Activated CD4-positive, alpha-beta T cell treated with anti-CD3 and anti-CD28 coated beads for 36 hours (primary cell): ENCODE data around the gene NSUN2. TPM values are rescaled to one million over a fixed set of nuclear protein-coding genes. Genes with fewer than 3 reads are reported as not detected.
"Not testable (repeated sequence)": the region's sequence is repeated elsewhere in the genome, so short reads cannot be mapped to it uniquely, and the experiment has no call there.

Experiments used
- ATAC-seq: fragments of 200-7000 bp; cut with Tn5 transposase; one replicate; pipeline ENCODE4 v1.10.0; 2021; ENCODE audit warnings: mild to moderate bottlenecking, moderate library complexity
- CTCF ChIA-PET: fragments of 350-600 bp; sonication (Branson Sonifier 250); formaldehyde crosslinking; loops from one replicate; lab custom pipeline; 2021; ENCODE audit warnings: antibody characterized with exemption; lab: Charles Lee
- POLR2A ChIA-PET: fragments of 350-600 bp; sonication (Branson Sonifier 250); formaldehyde crosslinking; loops from one replicate; lab custom pipeline; 2021; ENCODE audit warnings: antibody characterized with exemption, inconsistent platforms; lab: Charles Lee
- DNase-seq: peaks from one replicate; pipeline ENCODE4 v3.0.0-alpha.2; 2020
- H3K27ac Mint-ChIP-seq: one replicate; pipeline ENCODE4 v1.8.0; 2021; ENCODE audit warnings: mixed read lengths
- H3K27me3 Mint-ChIP-seq: one replicate; pipeline ENCODE4 v1.8.0; 2021; ENCODE audit warnings: mixed read lengths
- H3K36me3 Mint-ChIP-seq: one replicate; pipeline ENCODE4 v1.8.0; 2021; ENCODE audit warnings: low read depth, mixed read lengths
- H3K4me1 Mint-ChIP-seq: one replicate; pipeline ENCODE4 v1.8.0; 2021; ENCODE audit warnings: mixed read lengths
- H3K4me3 Mint-ChIP-seq: one replicate; pipeline ENCODE4 v1.8.0; 2021; ENCODE audit warnings: mild to moderate bottlenecking, moderate library complexity, mixed read lengths
- H3K9me3 Mint-ChIP-seq: one replicate; pipeline ENCODE4 v1.8.0; 2021; ENCODE audit warnings: low read depth, mixed read lengths
- intact Hi-C, 2 experiments: fragments of 100-400 bp; cut with DNase I in 1 of 2; cut with micrococcal nuclease in 1 of 2; formaldehyde crosslinking; loops; one replicate each; pipeline versions ENCODE4 v1.14.2 to v1.15.1; 2022 to 2024; cut with DNase I, micrococcal nuclease
- total RNA-seq, 2 experiments: library from RNA; stranded (reverse); gene quantifications; one replicate each; pipeline ENCODE4 v1.2.3, GENCODE V29; 2021

The NSUN2 gene
- total RNA-seq, 2 experiments from 2014 or later: 91.1 to 97.1 TPM

DNA sequence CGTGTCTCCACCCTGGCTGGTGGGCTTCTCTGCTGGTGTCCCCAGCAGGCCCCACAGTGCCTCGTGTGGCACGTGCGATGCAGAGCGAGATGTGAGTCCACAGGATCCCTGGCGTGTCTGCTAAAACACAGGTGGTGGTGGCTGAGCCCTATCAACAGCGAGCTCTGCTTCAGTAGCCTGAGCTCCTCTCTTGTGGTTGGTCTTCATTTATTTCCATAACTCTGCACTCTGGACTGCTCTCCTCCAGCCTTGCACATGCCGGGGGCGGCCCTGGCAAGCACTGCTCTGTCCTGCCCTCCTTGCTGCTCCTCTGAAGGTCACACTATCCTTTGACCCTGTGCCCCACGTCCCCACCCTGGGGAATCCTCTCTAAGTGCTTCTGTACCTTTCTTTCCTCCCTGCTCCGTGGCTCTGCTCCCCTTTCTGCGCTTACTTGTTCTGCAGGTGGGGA, 59.2 kb downstream of the NSUN2 start:
- H3K4me1 Mint-ChIP-seq: no peaks in the 10 kb centered on the region
- H3K36me3 Mint-ChIP-seq: no peaks in the 10 kb centered on the region
- POLR2A ChIA-PET: no interaction called here
- peaks cover 19% of the 10 kb centered on the region for H3K27me3 Mint-ChIP-seq
- no peak overlapping the region for H3K27ac Mint-ChIP-seq
- no peaks in the 10 kb centered on the region for H3K9me3 Mint-ChIP-seq
- H3K4me3 Mint-ChIP-seq: no peak overlapping the region
- CTCF ChIA-PET: interaction anchor here (0.7 kb wide), 1 partner anchor 35 kb away, joined by 3 read pairs; no protein-coding TSS in a partner anchor
- no peak for DNase-seq
- ATAC-seq: no peak
- intact Hi-C loops: no loop called here

DNA sequence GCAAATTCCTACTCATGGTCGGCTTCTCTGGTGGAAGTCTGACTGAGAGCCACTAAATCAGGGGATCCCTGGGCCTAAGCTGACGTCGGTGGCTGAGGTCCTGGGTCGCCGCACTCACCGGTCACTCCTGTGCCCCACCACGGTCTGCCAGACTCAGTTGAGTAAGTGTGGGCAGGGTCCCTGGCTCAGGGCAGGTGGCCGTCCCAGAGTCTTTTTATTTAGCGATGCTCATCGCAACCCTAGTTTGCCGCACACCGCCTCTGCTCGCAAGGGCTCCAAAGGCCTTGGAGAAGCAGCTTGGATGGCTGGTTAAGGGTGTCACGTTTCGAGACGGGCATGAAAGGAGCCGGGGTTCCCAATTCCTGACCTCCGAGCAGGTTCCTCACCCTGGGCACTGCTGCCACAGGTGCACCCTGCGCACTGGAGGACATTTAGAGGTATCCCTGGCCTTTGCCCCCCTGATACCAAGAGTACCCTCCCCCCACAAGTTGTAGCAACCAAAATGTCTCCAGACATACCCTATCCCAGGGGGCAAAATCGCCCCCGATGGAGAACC, 59.9 kb downstream of the NSUN2 start:
- CTCF ChIA-PET: no interaction called here
- no peak for DNase-seq
- intact Hi-C loops: no loop called here

GRCh38 chr5:6572086-6572824, 60.6 kb downstream of the NSUN2 start:
- Mint-ChIP-seq H3K4me1 (no peaks in the 10 kb centered on the region), H3K4me3 (no peak overlapping the region), H3K27ac (no peak overlapping the region), H3K36me3 (no peaks in the 10 kb centered on the region), H3K27me3 (peaks cover 16% of the 10 kb centered on the region), H3K9me3 (no peaks in the 10 kb centered on the region)
- DNase-seq (no peak), ATAC-seq (no peak)
- POLR2A ChIA-PET: no interaction called here
- intact Hi-C loops: no loop called here
- CTCF ChIA-PET: interaction anchor here (0.6 kb wide), 1 partner anchor 10 kb away, joined by 4 read pairs; no protein-coding TSS in a partner anchor

More for the DNA sequence above, 59.9 kb downstream of the NSUN2 start:
- no peak overlapping the region for H3K4me3 Mint-ChIP-seq
- ATAC-seq: no peak
- H3K9me3 Mint-ChIP-seq: no peaks in the 10 kb centered on the region
- no peaks in the 10 kb centered on the region for H3K36me3 Mint-ChIP-seq
- POLR2A ChIA-PET: no interaction called here
- H3K4me1 Mint-ChIP-seq: no peaks in the 10 kb centered on the region
- peaks cover 16% of the 10 kb centered on the region for H3K27me3 Mint-ChIP-seq
- H3K27ac Mint-ChIP-seq: no peak overlapping the region

GRCh38 chr5:6571607-6572006, 61.2 kb downstream of the NSUN2 start:
- H3K4me1 Mint-ChIP-seq, H3K27ac Mint-ChIP-seq, DNase-seq, H3K4me3 Mint-ChIP-seq, H3K9me3 Mint-ChIP-seq, intact Hi-C loops, ATAC-seq, POLR2A ChIA-PET, H3K36me3 Mint-ChIP-seq: not testable (repeated sequence)
- CTCF ChIA-PET: interaction anchor here (0.6 kb wide), 1 partner anchor 10 kb away, joined by 4 read pairs; no protein-coding TSS in a partner anchor
- H3K27me3 Mint-ChIP-seq: peaks cover 20% of the 10 kb centered on the region

GRCh38 chr5:6570530-6570929, 62.3 kb downstream of the NSUN2 start:
- POLR2A ChIA-PET: no interaction called here
- Mint-ChIP-seq H3K27ac (no peak overlapping the region), H3K9me3 (no peaks in the 10 kb centered on the region), H3K27me3 (peaks cover 20% of the 10 kb centered on the region), H3K36me3 (no peaks in the 10 kb centered on the region), H3K4me1 (no peaks in the 10 kb centered on the region), H3K4me3 (no peak overlapping the region)
- CTCF ChIA-PET: no interaction called here
- DNase-seq (no peak), ATAC-seq (no peak)
- intact Hi-C loops: no loop called here

GRCh38 chr5:6568889-6569288, 64.0 kb downstream of the NSUN2 start:
- no peak for DNase-seq
- Mint-ChIP-seq H3K27ac (no peak overlapping the region), H3K27me3 (peaks cover 23% of the 10 kb centered on the region), H3K9me3 (no peaks in the 10 kb centered on the region), H3K4me1 (no peaks in the 10 kb centered on the region), H3K36me3 (no peaks in the 10 kb centered on the region), H3K4me3 (no peak overlapping the region)
- no peak for ATAC-seq
- intact Hi-C loops: no loop called here
- ChIA-PET CTCF (no interaction called here), POLR2A (no interaction called here)

- Mint-ChIP-seq H3K9me3 (no peaks in the 10 kb centered on the region), H3K4me3 (no peak overlapping the region), H3K36me3 (no peaks in the 10 kb centered on the region), H3K4me1 (no peaks in the 10 kb centered on the region), H3K27ac (no peak overlapping the region), H3K27me3 (peaks cover 23% of the 10 kb centered on the region)
- ATAC-seq (no peak), DNase-seq (no peak)
- intact Hi-C loops: no loop called here
- ChIA-PET CTCF (interaction anchor here (0.6 kb wide), 1 partner anchor 9 kb away, joined by 6 read pairs; no protein-coding TSS in a partner anchor), POLR2A (no interaction called here)
Observed at GRCh38 chr5:6568383-6568782, 64.5 kb downstream of the NSUN2 start.

- no peak for ATAC-seq
- intact Hi-C loops: no loop called here
- no peaks in the 10 kb centered on the region for H3K9me3 Mint-ChIP-seq
- DNase-seq: no peak
- no peaks in the 10 kb centered on the region for H3K36me3 Mint-ChIP-seq
- ChIA-PET CTCF (interaction anchor here (0.6 kb wide), 1 partner anchor 8 kb away, joined by 6 read pairs; no protein-coding TSS in a partner anchor), POLR2A (no interaction called here)
- no peak overlapping the region for H3K4me3 Mint-ChIP-seq
- H3K27me3 Mint-ChIP-seq: peaks cover 23% of the 10 kb centered on the region
- H3K27ac Mint-ChIP-seq: no peak overlapping the region
- no peaks in the 10 kb centered on the region for H3K4me1 Mint-ChIP-seq
Observed at GRCh38 chr5:6567835-6568234, 65.0 kb downstream of the NSUN2 start.

DNA sequence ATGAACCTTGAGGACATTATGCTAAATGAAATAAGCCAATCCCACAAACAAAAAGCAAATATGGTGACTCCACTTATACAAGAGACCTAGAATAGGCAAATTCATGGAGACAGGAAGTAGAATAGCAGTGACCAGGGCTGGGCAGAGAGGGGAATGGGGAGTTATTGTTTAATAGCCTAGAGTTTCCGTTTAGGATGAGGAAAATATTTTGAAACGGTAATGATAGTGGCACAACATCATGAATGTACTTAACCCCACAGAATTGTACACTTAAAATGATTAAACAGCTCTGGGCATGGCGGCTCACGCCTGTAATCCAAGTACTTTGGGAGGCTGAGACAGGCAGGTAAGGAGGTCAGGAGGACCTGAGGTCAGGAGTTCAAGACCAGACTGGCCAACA, 65.8 kb downstream of the NSUN2 start:
- no peak for ATAC-seq
- H3K36me3 Mint-ChIP-seq: no peaks in the 10 kb centered on the region
- ChIA-PET CTCF (no interaction called here), POLR2A (no interaction called here)
- no peak overlapping the region for H3K4me3 Mint-ChIP-seq
- DNase-seq: no peak
- H3K27ac Mint-ChIP-seq: no peak overlapping the region
- intact Hi-C loops: no loop called here
- no peaks in the 10 kb centered on the region for H3K9me3 Mint-ChIP-seq
- peaks cover 23% of the 10 kb centered on the region for H3K27me3 Mint-ChIP-seq
- no peaks in the 10 kb centered on the region for H3K4me1 Mint-ChIP-seq

DNA sequence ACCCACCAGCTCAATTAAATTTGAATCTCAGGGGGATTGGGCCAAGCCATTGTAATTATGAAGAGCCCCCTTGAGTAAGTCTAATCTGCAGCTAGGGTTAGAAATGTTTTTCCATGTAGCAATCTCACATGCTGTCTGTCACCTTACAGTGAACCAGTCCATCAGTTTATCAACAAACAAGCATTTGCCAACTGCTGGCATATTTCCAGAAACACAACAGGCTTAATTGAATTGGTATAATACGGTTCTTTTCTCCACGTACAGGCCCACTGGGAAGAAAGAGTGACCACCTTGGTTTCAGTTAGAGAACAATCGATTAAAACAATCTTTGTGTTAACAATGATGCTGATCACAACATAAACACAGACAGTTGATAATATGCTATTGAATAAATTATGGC, 67.4 kb downstream of the NSUN2 start:
- ChIA-PET CTCF (no interaction called here), POLR2A (no interaction called here)
- ATAC-seq: no peak
- H3K36me3 Mint-ChIP-seq: no peaks in the 10 kb centered on the region
- no peak for DNase-seq
- no peak overlapping the region for H3K4me3 Mint-ChIP-seq
- no peaks in the 10 kb centered on the region for H3K4me1 Mint-ChIP-seq
- H3K9me3 Mint-ChIP-seq: no peaks in the 10 kb centered on the region
- peaks cover 20% of the 10 kb centered on the region for H3K27me3 Mint-ChIP-seq
- H3K27ac Mint-ChIP-seq: no peak overlapping the region
- intact Hi-C loops: no loop called here

- Mint-ChIP-seq H3K4me1 (no peaks in the 10 kb centered on the region), H3K9me3 (no peaks in the 10 kb centered on the region), H3K27ac (no peak overlapping the region), H3K4me3 (no peak overlapping the region), H3K36me3 (no peaks in the 10 kb centered on the region), H3K27me3 (peaks cover 5% of the 10 kb centered on the region)
- intact Hi-C loops: no loop called here
- ChIA-PET POLR2A (no interaction called here), CTCF (no interaction called here)
- DNase-seq (no peak), ATAC-seq (no peak)
Observed at GRCh38 chr5:6557807-6558575, 74.9 kb downstream of the NSUN2 start.
